Stimulated activated naive CD8-positive, alpha-beta T cell treated with anti-CD3 and anti-CD28 coated beads, Interleukin-15, Interleukin-2, amounts not matched to agents 100 U/mL and 50 U/mL, for 24 hours (primary cell): ENCODE data around the gene MACROD1.

ENCODE experiments used
- ATAC-seq: fragments of 150-1000 bp; cut with Tn5 transposase; one replicate; pipeline ENCODE4 v1.10.0; 2021
- DNase-seq: peaks from one replicate; pipeline ENCODE4 v3.0.0; 2021

MACROD1 gene

DNA sequence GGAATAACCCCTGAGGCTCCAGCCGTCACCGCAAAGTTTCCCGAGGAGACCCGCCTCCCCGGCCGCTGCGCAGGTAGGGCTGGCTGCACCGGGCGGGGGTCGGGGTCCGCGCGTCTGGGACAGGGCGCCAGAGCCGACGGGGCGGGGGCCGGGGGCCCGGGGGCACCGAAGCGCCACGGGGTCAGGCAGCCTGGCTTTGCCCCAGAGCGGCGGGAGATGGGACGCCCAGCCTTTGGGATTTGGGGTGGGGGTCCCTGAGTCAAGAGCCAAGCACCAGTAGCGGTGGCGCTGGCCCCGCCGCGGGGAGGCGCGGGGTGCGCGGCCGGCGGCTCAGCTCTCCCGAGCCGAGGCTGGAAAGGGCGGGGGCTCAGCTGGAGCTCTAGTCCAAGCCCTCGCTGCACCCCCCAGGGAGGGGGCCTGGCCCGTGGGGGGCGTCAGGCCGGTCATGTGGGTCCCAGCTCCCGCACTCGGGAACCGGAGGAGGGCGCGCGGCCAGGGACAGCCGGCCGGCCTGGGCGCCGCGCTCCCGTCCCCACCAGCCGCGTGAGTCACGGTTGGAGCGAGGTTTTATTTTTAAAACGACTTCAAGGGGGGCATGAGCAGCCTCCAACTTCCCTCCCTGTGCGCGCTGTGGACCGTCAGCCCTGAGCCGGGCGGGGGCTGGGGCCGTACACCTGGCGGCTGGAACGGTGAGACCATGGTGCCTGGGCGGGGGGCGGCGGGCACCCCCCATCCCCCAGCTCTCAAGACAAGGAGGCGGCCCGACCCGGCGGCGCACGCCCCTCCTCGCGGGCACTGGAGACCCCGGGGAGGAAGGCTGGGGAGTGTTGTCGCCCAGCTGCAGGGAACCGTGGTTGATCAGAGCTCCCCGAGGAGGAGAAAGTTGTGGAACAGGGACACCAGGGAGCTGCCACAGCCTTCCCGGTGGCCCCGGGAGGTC, 129.6 kb downstream of the MACROD1 start:
- ATAC-seq (no peak), DNase-seq (peak; percentile 27)

DNA sequence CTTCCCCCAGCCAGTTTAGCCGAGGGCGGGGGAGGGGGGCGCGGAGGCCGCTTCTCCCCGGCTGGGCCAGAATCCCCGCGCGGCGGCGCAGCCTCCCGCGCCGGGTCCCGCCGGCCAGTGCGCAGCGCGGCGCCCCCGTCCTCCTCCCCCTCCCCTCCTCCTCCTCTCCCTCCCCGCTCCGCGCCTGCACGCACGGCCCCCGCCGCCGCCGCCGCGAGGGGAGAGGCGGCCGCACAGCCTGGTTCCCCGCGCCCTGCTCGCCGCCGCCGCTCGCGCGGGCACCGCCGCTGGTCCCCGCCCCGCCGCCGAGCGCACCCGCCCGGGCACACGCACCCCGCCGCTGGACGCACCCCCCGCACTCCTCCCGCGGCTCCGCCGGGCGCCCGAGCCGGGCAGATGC, 130.3 kb downstream of the MACROD1 start, which contains the start of gene FLRT1:
TSS of gene FLRT1 (plus strand) at position 356 of the 400 bp plus-strand sequence. CDS start 80,337 bp downstream, outside the sequence.
- no peak for DNase-seq
- no peak for ATAC-seq

DNA sequence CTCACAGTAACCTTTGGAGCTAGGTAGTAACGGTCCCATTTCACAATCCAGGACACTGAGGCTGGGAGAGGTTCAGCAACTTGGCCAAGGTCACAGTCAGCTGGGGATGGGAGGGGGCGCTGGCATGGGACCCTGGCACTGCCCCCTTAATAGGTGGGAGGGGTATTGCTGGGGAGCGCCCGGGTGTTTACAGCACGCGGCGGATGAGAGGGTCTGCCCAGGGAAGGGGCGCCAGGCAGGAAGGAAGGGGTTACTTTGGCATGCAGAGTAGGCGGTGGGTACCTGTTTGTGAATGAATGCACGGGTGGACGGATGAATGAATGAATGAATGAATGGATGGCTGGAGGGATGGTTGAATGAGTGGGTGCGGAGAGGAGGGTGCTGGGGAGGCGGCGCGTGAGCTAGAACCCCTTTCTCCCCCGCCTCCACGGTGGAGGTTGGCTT, 130.8 kb downstream of the MACROD1 start:
- ATAC-seq = no peak

DNA sequence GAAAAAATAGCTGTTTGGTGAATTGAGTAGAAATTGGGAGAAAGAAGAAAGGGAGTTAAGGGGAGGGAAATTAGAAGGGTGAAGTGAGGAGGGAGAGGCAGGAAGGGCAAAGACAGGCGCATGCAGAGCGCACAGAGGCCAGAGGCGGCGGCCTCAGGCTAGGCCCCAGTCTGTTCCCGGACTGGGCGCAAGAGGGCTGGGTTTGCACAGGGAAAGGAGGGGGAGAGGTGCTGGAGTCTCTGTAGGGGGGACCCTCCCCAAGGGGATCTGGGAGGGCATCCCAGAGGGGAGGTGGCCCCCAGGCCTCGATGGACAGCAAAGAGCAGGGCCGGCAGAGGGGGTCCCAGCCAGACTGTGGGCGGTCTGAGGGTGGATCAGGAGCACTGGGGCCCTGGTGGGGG, 131.5 kb downstream of the MACROD1 start:
- DNase-seq (no peak), ATAC-seq (no peak)

More for the DNA sequence above, 130.8 kb downstream of the MACROD1 start:
- no peak for DNase-seq

DNA sequence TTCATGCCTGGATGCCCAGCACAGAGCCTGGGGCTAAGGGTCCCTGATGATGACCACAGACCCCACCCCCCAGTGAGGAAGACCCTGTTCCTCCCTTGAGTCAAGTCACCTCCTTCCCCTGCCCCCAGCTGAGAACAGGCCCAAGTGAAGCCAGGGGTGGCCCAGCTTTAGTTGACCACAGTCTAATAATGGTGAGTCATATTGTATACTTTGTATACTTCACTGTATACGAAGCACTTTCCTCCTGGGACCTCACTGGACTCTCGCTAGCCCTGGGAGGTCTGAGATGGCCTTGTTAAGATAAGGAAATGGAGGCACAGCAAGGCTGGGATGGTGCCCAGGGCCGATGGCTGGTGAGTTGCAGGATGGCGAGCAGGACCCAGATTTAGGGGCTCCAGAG, 133.9 kb downstream of the MACROD1 start:
- ATAC-seq (no peak), DNase-seq (no peak)

DNA sequence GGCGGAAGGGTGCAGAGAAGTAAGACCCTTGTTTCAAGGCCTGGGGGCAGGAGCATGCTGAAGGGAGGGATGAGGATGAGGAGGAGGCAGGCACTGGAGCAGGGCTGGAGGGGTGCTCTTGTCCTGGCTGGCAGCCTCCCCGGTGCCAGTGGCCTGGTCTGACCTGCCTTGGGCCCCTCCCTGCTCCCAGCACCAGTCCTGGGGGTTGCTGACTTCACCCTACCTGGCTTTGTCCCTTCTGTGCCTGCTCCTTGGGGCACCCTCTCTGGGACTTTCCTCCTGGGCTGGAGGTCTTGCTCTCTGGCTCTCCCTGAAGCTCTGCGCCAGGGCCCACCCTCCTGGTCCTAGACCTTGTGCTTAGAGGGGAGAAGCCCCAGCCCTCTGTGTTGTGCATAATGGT, 134.9 kb downstream of the MACROD1 start:
- no peak for ATAC-seq
- no peak for DNase-seq

DNA sequence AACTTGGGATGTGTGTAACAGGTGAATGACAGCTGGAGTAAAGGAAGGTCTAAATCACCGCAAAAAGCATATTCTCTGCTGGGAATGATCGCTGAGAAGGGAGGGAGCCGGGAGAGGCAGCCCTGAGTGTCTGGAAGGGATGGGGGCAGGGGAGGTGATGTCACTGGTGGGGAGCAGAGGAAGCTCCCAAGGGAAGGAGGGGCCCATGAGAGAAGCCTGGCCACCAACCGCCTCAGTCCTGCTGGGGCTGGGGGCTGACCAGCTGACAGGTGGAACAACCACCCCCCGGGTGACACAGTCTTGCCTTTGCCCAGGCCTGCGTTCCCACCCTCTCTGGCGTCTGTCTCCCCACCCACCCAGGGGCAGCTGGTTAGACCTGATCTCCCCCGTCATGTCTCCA, 136.1 kb downstream of the MACROD1 start:
- no peak for ATAC-seq
- DNase-seq = no peak

DNA sequence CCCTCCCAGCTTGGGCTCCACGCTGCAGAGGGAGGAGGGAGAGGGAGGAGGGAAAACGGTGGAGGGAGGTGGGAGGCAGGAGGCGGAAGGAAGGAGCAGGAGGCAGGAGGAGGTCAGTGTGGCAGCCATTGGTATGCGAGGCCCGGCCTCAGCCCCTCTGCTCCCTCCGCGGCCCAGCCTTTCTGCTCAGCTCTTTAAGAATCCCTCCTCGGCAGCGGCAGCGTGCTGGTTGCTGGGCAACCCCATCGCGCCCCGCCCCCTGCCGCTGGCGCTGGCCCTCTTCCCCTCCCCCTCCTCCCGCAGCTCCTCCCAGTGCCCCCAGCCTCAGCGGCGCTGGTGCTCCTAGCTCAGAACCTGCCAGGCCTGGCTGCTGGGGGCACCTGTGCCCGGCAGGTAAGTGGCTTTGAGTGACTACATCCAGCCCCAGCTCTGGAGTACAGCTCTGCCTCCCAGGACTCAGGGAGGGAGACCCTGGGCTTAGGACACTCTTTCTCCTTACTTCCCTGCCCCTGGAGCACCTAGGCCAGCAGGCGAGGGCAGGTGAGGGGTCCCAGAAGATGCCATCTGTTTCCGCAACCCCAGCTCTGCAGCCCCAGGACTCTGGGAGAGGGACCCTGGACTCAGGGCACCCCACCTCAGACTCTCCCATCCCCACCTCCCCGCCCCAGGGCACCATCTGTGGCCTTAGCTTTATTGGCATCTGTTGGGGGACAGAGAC, 137.4 kb downstream of the MACROD1 start:
- DNase-seq (no peak), ATAC-seq (no peak)

DNA sequence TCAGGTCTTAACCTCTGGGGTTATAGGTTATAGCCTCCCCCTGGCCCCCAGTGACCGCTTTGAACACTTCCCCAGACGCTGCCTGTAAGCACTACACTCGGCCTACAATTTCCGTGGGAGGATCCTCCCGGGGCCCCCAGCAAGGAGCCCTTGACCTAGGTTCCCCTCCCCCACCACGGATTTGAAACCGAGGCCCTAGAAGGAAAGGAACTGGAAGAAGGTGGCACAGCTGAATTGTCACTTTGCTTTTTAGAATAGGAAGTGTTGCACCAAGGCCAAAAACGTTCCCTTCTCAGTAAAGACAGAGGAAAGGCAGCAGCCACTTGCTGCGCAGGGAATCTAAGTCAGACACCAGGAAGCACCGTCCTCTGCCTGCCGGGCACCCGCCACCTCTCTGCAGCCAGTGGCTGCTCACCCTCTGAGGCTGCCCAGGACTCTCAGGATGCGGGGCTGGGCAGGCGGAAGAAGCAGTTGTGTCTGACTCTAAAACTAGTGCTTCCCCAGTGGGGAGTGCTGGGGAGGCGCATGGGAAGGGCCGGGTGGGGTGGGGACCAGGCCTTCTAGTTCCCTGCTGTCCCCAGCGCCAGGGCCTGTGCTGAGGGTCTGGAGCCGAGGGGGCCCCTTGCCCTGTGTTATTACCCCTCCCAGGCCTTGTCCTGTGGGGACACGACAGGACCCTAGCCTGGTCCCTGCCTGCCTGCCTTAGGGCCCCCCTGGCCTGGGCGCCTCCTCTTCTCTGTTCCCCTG, 138.1 kb downstream of the MACROD1 start:
- DNase-seq = no peak
- ATAC-seq = no peak

DNA sequence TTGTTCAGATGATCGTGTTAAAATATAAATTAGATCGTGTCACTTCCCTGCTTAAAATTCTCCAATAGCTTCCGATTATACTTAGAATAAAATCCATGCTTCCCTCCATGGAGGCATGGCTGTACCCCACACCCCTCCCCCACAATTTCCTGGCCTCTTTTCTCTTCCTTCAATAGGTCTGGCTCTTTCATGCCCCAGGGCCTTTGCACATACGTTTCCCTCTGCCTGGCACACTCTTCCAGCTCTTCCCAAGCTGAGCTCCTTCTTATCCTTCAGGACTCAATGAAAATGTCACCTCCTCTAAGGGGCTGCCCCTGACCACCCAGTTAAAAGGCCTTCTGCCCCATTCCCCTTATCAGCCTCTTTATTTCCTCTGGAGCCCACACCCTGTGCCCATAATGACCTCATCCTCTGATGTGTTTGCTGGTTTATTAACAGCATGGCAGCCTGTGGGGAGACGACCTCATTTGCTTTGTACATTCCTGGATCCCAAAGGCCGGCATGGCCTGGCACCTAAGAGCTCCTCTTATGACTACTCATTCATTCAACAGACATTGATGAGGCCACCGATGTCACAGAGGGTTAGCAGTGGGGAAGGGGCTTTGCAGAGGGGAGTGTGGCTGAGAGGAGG, 139.2 kb downstream of the MACROD1 start:
- ATAC-seq (no peak), DNase-seq (no peak)

DNA sequence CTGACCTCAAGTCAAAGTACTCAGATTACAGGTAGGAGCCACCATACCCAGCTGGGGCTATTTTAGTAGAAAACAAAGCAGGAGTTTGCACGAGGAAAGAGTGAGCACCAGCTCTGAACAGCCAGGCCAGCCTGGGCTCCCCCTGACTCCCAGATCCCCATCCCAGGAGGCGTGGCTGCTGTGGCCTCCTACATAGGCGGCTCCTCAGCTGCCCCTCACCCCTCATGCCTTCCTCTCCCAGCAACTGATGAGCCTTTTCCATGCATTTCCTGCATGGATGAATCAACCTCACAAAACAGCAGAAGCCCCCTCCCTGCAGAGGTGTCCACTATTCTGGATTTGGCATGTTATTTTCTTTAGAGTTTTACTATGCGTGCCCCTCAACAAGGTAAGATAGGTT, 140.7 kb downstream of the MACROD1 start:
- ATAC-seq (no peak), DNase-seq (no peak)

DNA sequence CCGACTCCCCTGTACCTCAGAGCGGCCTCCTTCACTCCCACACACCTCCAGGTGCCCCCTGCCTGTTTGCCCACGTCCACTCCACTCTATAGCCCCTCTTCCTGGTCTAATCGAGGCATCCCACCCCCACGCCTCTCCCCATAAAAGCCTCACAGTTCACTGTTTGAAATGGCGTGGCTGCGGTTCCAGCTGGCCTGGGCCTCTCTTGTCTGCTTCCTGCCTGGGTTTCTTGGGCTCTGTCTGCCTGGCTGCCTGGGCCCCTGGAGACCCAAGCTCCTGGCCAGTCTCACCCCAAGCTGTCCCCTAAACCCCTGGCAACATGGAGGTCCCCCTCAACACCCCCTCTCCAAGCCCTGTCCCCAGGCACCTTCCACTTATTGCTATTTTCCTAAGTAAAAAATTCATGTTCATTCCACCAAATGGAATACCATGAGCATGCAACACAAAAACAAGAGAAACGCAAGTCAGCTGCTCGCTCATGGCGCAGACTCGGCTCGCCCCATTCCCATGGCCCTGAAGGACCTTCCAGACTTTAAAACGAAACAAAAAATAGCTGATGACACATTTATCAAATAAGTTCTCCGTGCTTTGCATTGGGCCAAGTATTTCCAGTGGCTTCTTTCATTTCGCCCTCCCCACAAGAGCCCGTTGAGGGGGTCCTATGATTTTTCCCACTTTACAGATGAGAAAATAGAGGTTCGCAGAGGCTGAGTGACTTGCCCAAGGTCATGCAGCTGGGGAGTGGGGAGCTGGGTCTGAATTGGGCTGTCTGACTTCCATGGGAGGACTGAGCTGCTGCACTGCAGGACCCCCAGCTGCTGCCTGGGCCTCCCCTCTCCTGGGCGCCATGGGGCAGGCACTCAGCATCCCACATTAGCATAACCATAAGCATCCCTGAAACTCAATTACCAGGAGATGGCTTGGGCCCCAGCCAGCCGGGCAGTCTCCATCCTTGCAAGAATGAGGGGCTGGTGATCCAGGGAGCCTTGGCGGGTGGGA, 141.9 kb downstream of the MACROD1 start:
- DNase-seq (no peak), ATAC-seq (no peak)

DNA sequence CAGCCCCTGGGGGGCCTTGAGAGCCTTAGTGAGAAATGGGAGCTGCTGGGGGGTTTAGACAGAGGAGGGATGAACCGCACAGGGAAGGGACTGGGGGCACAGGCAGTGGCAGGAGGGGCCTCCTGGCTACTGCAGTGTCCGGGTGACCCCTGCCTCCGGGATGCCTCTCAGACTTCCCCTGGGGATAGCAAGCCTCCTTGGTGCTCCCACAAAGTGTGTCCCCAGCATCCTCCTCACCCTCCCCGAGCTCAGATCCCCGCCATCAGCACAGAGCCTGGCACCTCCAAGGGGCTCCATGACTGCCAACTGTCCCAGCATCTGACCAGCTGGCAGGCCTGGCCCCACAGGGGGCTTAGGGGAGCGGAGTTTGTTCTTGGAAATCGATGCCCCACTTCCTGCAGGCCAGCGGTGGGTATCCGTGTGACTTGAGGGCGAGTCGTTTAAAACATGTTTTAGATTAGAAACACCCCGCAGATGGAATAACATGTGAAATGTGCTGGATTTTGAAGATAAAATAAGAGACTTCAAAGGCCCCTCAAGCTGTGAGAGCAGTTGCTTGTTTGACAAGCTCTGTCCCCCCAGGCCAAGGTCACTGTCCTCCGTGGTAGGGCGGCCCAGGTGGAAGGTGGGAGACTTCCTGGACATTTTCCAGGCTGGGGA, 143.7 kb downstream of the MACROD1 start:
- DNase-seq = no peak
- no peak for ATAC-seq

DNA sequence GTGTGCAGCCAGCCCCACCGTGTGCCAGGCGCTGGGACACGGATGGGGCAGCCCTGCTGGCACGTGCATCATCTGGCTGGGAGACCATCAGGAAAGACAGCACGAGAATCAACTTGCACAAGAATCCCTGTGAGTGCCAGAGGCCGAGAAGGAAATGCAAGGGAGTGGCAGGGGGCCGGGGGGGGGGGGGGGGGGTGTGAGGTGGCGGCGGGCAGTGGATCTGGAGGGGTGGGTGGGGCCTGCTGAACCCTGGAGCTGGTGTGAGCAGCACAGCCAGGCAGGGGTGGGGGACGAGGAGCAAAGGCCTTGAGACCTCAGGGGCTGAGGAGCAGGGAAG, 144.2 kb downstream of the MACROD1 start:
- ATAC-seq = no peak

DNA sequence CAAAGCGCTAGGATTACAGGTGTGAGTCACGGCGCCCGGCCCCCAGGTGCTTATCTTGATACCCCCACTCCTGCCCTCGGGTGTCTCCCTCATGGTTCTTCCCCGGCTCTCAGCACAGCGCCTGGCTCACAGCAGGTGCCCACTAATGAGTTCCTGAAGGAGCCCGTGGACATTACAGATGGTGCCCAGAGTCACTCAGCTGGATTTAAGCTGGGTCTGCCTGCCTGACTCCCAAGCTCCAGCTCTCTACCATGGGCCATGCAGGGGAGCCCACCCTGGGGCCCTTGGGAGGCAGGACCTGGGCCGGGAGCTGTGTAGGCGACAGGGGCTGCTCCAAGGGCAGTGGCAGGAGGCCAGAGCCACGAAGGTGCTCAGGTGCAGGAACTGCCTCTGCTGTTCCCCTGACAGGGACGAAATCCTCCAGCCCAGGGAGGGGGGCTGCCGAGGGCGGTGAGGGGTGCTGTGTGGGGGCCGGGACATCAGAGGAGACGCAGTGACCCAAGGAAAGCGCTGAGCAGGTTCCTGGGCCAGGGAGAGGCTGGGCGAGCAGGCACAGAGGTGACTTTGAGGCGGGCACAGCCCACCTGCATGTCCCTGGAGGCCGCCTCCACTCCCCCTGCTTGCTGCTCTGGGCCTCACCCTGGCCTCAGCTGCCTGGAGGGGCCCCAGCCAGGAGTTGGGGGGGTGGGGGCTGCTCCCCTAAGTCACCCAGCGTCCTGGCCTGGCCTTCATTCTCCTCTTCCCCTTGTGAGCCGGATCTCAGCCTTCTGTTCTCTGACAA, 144.7 kb downstream of the MACROD1 start:
- ATAC-seq = peak; percentile 7
- DNase-seq = no peak

More for the DNA sequence above, 144.2 kb downstream of the MACROD1 start:
- DNase-seq = no peak

DNA sequence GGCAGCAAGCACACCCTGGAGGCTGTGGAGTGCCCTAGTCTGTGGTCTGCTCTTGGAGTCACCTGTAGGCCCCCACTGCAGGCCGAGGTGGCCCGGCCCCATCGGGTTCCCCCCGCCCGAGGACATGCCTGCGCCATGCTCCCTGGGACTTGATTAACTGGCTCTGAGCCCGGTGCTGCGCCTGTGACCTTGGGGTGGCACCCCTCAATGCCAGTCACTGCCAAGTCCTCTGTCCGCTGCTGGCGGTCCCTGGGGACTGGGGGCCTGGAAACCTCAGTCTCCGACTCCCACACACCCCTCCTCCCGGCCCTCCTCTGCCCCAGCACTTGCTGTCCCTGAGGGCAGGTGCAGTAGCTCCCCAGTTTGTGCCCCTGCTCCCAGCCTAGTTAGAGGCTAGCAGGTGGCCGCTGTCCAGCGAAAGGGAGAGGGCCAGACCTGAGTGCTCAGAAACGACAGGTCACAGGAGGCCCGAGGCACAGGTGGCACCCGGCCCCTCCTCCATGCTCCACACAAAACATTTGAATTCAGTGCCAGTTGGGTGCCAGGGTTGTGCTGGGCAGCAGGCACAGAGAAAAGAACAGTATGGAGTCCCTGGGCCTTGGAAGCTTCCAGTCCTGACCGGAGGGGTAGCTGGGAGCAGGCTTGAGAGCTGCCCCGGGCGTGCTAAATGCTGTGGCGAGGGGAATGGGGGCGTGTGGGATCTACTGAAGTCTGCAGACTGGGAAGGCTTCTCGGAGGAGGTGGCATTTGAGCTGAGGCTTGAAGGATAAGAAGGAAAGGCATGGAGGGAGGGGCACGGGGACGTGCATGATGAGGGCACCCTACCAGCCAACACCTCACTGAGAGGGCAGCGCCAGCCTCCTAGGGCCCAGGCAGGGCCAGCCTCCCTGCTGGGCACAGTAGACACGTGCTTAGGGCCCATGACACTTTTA, 146.5 kb downstream of the MACROD1 start:
- DNase-seq = no peak
- ATAC-seq = no peak

DNA sequence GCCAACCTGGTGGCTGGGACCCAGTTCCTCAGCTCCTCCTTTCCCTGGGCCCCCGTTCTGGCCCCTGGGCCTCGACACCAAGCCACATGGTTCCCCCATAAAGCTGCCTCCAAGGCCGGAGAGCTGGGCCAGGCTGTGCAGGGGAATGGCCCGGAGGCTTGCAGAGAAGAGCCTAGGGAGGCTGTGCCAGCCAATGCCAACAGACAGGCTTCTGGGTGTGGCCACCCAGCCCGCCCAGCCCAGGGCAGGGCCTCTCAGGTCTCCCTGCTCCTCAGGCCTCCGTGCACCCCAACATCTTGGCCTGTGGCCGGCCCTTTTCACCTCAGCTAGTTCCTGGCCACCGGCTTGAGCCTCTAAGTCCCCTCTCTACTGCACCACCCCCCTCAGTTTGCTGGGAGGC, 147.6 kb downstream of the MACROD1 start:
- DNase-seq (no peak), ATAC-seq (no peak)

DNA sequence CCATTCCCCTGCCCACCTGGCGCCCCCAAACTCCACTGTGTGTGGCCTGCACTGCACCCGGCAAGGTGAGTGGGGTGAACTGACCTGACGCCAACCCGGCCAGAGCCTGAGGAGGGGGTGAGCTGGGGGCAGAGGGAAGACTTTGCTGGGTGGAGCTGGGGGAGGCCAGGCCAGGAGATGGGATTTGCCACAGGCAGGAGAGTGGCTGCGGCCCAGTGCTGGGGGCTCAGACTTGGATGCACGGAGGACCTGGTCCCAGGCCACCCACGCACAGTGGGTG, 148.0 kb downstream of the MACROD1 start:
- no peak for DNase-seq
- ATAC-seq = no peak
